Breast epithelium (tissue), 3 donors: ENCODE measurements around the gene HACD2.

ENCODE experiments used
- POLR2AphosphoS5 ChIP-seq, 3 donors: sonication (generic); formaldehyde crosslinking; IDR thresholded peaks; one replicate each; pipeline ENCODE4 v1.6.1; 2017; ENCODE audit warnings: antibody characterized with exemption in 3 of 3
- TF ChIP-seq, protein P1 (sequence below), 3 donors: fragments of 450-650 bp; IDR thresholded peaks; one replicate each; pipeline ENCODE4 v1.5.1; 2016 to 2017; ENCODE audit warnings: antibody characterized with exemption in 3 of 3, mild to moderate bottlenecking in 3 of 3, moderate library complexity in 3 of 3

DNA sequence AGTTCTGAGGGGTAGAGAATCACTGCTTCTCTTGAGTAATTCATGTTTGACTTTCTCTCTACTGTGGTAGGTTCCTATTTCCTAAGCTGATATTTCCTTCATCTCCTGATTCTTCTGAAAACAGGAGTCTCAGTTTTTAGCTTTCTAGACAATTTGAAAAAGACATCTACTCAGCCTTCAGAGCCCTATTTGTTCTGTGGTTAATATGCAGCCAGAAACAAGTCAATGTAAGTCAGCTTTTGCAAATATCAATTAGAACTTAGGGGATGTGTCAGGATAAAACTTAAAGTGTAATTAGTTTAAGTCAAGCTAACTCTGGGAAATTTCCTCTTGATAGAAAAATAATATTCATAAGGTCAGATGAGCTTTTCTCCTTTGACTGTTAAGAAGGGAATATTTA, 21.7 kb upstream of the HACD2 start:
- no peak for TF ChIP-seq POLR2AphosphoS5 (IDR thresholded peaks at IDR 0.05)
- TF ChIP-seq, protein P1, sequence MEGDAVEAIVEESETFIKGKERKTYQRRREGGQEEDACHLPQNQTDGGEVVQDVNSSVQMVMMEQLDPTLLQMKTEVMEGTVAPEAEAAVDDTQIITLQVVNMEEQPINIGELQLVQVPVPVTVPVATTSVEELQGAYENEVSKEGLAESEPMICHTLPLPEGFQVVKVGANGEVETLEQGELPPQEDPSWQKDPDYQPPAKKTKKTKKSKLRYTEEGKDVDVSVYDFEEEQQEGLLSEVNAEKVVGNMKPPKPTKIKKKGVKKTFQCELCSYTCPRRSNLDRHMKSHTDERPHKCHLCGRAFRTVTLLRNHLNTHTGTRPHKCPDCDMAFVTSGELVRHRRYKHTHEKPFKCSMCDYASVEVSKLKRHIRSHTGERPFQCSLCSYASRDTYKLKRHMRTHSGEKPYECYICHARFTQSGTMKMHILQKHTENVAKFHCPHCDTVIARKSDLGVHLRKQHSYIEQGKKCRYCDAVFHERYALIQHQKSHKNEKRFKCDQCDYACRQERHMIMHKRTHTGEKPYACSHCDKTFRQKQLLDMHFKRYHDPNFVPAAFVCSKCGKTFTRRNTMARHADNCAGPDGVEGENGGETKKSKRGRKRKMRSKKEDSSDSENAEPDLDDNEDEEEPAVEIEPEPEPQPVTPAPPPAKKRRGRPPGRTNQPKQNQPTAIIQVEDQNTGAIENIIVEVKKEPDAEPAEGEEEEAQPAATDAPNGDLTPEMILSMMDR (IDR thresholded peaks at IDR 0.05): no peak
